Effector memory CD8-positive, alpha-beta T cell (primary cell): ENCODE measurements around the gene ANKIB1.

ENCODE experiments used
- ATAC-seq: fragments of 150-1000 bp; cut with Tn5 transposase; replicated peaks from 2 replicates; pipeline ENCODE4 v1.10.0; 2021; ENCODE audit warnings: mild to moderate bottlenecking, moderate library complexity
- DNase-seq, 3 experiments: peaks; one replicate each; pipeline ENCODE4 v3.0.0; 2021
- H3K27ac Mint-ChIP-seq, 2 donors: one replicate each; pipeline ENCODE4 v1.8.0; 2022; ENCODE audit warnings: mild to moderate bottlenecking in 2 of 2, mixed read lengths in 2 of 2, moderate library complexity in 2 of 2
- H3K27me3 Mint-ChIP-seq, 2 donors: one replicate each; pipeline ENCODE4 v1.8.0; 2022; ENCODE audit warnings: mixed read lengths in 2 of 2
- H3K36me3 Mint-ChIP-seq: one replicate; pipeline ENCODE4 v1.8.0; 2022; ENCODE audit warnings: mild to moderate bottlenecking, moderate library complexity, mixed read lengths; ENCODE audit not compliant: insufficient read depth
- H3K4me1 Mint-ChIP-seq, 2 donors: one replicate each; pipeline ENCODE4 v1.8.0; 2022; ENCODE audit warnings: low read depth in 2 of 2, mixed read lengths in 2 of 2
- H3K4me3 Mint-ChIP-seq, 2 donors: one replicate each; pipeline ENCODE4 v1.8.0; 2022; ENCODE audit warnings: mild to moderate bottlenecking in 2 of 2, mixed read lengths in 2 of 2, moderate library complexity in 2 of 2
- H3K9me3 Mint-ChIP-seq, 2 donors: one replicate each; pipeline ENCODE4 v1.8.0; 2022; ENCODE audit warnings: mixed read lengths in 2 of 2

ANKIB1 gene

GRCh38 chr7:92282221-92282814, 36.5 kb downstream of the ANKIB1 start:
- no peak for DNase-seq
- no peak for ATAC-seq
- Mint-ChIP-seq H3K27ac (peak overlapping the region in 1 of 2 donors; percentile 53), H3K36me3 (peaks cover 4% of the 10 kb centered on the region), H3K4me3 (no peak overlapping the region), H3K27me3 (no peaks in the 10 kb centered on the region), H3K9me3 (no peaks in the 10 kb centered on the region), H3K4me1 (peaks cover 13 to 16% of the 10 kb centered on the region in 2 donors)

- H3K4me3 Mint-ChIP-seq = no peak overlapping the region
- H3K9me3 Mint-ChIP-seq = no peaks in the 10 kb centered on the region
- H3K27ac Mint-ChIP-seq = no peak overlapping the region
- peaks cover 4% of the 10 kb centered on the region for H3K36me3 Mint-ChIP-seq
- H3K4me1 Mint-ChIP-seq = peaks cover 13 to 18% of the 10 kb centered on the region in 2 donors
- H3K27me3 Mint-ChIP-seq = no peaks in the 10 kb centered on the region
- DNase-seq (no peak), ATAC-seq (no peak)
Measured at GRCh38 chr7:92282930-92283329, 37.2 kb downstream of the ANKIB1 start.

- Mint-ChIP-seq H3K9me3 (no peaks in the 10 kb centered on the region), H3K4me1 (peaks cover 16 to 41% of the 10 kb centered on the region in 2 donors), H3K4me3 (no peak overlapping the region), H3K27ac (peak overlapping the region in 1 of 2 donors; percentile 13), H3K27me3 (no peaks in the 10 kb centered on the region), H3K36me3 (no peaks in the 10 kb centered on the region)
- ATAC-seq (no peak), DNase-seq (no peak)
Measured at GRCh38 chr7:92289321-92289720, 43.5 kb downstream of the ANKIB1 start.

- H3K9me3 Mint-ChIP-seq = no peaks in the 10 kb centered on the region
- no peak overlapping the region for H3K4me3 Mint-ChIP-seq
- no peak for DNase-seq
- peaks cover 10 to 28% of the 10 kb centered on the region in 2 donors for H3K4me1 Mint-ChIP-seq
- peaks cover 5% of the 10 kb centered on the region for H3K36me3 Mint-ChIP-seq
- ATAC-seq = no peak
- no peaks in the 10 kb centered on the region for H3K27me3 Mint-ChIP-seq
- H3K27ac Mint-ChIP-seq = peak overlapping the region in 1 of 2 donors; percentile 44
Measured at GRCh38 chr7:92292981-92293380, 47.2 kb downstream of the ANKIB1 start.

GRCh38 chr7:92293896-92294590, 48.3 kb downstream of the ANKIB1 start:
- Mint-ChIP-seq H3K27ac (peak overlapping the region in 1 of 2 donors; percentile 44), H3K36me3 (peaks cover 5% of the 10 kb centered on the region), H3K4me1 (peaks cover 10 to 26% of the 10 kb centered on the region in 2 donors), H3K9me3 (no peaks in the 10 kb centered on the region), H3K4me3 (no peak overlapping the region), H3K27me3 (no peaks in the 10 kb centered on the region)
- ATAC-seq (no peak), DNase-seq (no peak)

- no peaks in the 10 kb centered on the region for H3K27me3 Mint-ChIP-seq
- no peak overlapping the region for H3K27ac Mint-ChIP-seq
- H3K4me1 Mint-ChIP-seq = peaks cover 10 to 18% of the 10 kb centered on the region in 2 donors
- no peak overlapping the region for H3K4me3 Mint-ChIP-seq
- ATAC-seq (no peak), DNase-seq (no peak)
- no peaks in the 10 kb centered on the region for H3K9me3 Mint-ChIP-seq
- peaks cover 5% of the 10 kb centered on the region for H3K36me3 Mint-ChIP-seq
Measured at GRCh38 chr7:92295391-92295790, 49.6 kb downstream of the ANKIB1 start.

DNA sequence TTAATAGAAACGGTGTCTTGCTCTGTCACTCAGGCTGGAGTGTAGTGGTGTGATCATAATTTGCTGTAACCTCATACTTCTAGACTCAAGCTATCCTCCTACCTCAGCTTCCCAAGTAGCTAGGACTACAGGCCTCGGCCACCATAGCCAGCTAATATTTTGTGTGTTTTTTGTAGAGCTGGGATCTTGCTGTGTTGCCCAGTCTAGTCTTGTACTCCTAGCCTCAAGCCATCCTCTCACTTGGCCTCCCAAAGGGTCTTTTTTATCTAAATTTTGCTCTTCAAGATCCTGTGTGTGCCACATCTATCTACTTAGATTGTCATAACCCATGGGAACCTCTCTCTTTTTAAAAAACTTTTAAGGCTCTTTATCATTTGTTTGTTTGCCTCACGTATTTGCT, 50.5 kb downstream of the ANKIB1 start:
- ATAC-seq (no peak), DNase-seq (no peak)
- no peaks in the 10 kb centered on the region for H3K27me3 Mint-ChIP-seq
- H3K4me3 Mint-ChIP-seq = no peak overlapping the region
- peak overlapping the region in 1 of 2 donors; percentile 20 for H3K27ac Mint-ChIP-seq
- H3K36me3 Mint-ChIP-seq = peaks cover 7% of the 10 kb centered on the region
- H3K9me3 Mint-ChIP-seq = no peaks in the 10 kb centered on the region
- peaks cover 8 to 13% of the 10 kb centered on the region in 2 donors for H3K4me1 Mint-ChIP-seq

- Mint-ChIP-seq H3K36me3 (peaks cover 9% of the 10 kb centered on the region), H3K4me3 (no peak overlapping the region), H3K4me1 (peaks cover 8 to 9% of the 10 kb centered on the region in 2 donors), H3K9me3 (no peaks in the 10 kb centered on the region), H3K27me3 (no peaks in the 10 kb centered on the region), H3K27ac (no peak overlapping the region)
- ATAC-seq (no peak), DNase-seq (no peak)
Measured at GRCh38 chr7:92296880-92297445, 51.2 kb downstream of the ANKIB1 start.

DNA sequence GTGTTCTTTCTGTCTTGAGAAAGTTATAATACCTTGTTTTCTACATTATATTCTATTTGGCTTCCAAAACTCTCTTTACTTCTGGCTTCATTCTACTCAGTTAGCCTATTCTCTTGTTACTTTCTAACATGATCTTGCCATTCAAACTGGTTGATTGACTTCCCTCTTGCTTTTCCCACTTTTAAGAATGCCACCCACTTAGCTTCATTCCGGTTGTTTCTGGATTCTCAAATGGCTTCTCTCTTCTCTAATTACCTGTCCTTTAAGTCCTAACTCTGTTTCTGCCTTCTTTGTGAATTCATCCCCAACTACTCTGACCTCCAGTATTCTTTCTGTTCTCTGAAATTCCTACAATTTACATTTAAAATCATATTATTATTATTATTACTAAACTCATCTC, 52.0 kb downstream of the ANKIB1 start:
- Mint-ChIP-seq H3K9me3 (no peaks in the 10 kb centered on the region), H3K27ac (no peak overlapping the region), H3K27me3 (no peaks in the 10 kb centered on the region), H3K4me3 (no peak overlapping the region), H3K4me1 (peaks cover 8 to 9% of the 10 kb centered on the region in 2 donors), H3K36me3 (peaks cover 9% of the 10 kb centered on the region)
- DNase-seq (no peak), ATAC-seq (no peak)

- H3K27ac Mint-ChIP-seq = no peak overlapping the region
- ATAC-seq (no peak), DNase-seq (no peak)
- H3K4me1 Mint-ChIP-seq = peaks cover 0 to 7% of the 10 kb centered on the region in 2 donors
- no peaks in the 10 kb centered on the region for H3K27me3 Mint-ChIP-seq
- peaks cover 23% of the 10 kb centered on the region for H3K36me3 Mint-ChIP-seq
- H3K9me3 Mint-ChIP-seq = no peaks in the 10 kb centered on the region
- no peak overlapping the region for H3K4me3 Mint-ChIP-seq
Measured at GRCh38 chr7:92303761-92304160, 58.0 kb downstream of the ANKIB1 start.

DNA sequence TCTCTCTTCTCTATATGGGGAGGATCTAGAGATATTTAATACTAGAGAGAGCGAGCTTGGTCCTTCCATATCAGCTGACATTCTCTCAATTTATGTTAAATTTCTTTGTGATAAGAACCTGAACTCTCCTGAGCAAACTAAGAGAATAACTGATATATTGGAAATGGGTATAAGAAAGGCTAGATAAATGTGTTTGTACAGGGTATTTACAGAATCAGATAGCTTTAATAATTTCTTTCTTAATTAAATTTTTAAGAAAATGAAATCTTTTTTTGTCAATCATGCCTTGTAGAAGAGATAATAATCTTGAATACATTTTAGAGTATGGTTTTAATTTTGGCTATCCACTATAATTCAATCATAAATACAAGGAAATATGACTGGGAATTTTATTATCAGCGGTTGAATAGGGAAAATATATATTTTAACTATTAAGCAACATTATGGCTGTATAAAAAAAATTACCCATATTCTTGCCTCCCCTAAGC, 58.7 kb downstream of the ANKIB1 start:
- Mint-ChIP-seq H3K4me1 (peaks cover 0 to 7% of the 10 kb centered on the region in 2 donors), H3K27ac (no peak overlapping the region), H3K27me3 (no peaks in the 10 kb centered on the region), H3K9me3 (no peaks in the 10 kb centered on the region), H3K36me3 (peaks cover 23% of the 10 kb centered on the region), H3K4me3 (no peak overlapping the region)
- no peak for ATAC-seq
- no peak for DNase-seq

DNA sequence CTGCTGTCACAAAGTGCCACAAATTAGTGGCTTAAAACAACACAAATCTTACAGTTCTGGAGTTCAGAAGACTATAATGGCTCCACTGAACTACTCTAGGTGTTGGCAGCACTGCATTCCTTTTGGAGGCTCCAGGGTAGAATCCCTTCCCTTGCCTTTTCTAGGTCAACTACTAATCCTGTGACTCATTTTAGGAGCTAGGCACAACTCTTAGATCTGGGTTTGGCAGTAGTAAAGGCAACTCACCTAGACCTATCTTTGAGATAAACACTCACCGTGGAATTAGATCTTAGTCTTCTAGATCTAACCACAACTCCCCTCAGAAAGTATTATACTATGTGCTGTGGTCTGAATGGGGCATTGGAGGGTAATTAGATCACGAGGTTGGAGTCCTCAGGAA, 60.4 kb downstream of the ANKIB1 start:
- no peaks in the 10 kb centered on the region for H3K9me3 Mint-ChIP-seq
- H3K27ac Mint-ChIP-seq = peak overlapping the region in 1 of 2 donors; percentile 44
- ATAC-seq = no peak
- no peak for DNase-seq
- H3K27me3 Mint-ChIP-seq = no peaks in the 10 kb centered on the region
- H3K4me3 Mint-ChIP-seq = no peak overlapping the region
- H3K36me3 Mint-ChIP-seq = peaks cover 22% of the 10 kb centered on the region
- H3K4me1 Mint-ChIP-seq = peaks cover 0 to 7% of the 10 kb centered on the region in 2 donors

- ATAC-seq = peak; percentile 93
Measured at GRCh38 chr7:92313055-92313454, 67.3 kb downstream of the ANKIB1 start.

DNA sequence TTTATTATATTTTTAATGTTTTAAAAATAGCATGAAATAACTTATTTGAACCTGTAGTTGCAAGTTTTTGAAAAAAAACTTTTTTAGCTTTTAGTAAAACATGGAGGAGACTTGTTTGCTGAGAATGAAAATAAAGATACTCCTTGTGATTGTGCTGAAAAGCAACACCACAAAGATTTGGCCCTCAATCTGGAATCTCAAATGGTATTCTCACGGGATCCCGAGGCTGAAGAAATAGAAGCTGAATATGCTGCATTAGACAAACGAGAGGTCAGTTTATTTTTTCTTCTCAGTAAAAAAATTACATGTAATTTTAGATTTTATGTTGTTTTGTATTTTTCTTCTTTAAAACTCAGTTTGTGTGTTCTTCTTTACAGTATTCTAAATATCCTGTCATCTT, 73.5 kb downstream of the ANKIB1 start:
- no peak for ATAC-seq
- Mint-ChIP-seq H3K4me3 (no peak overlapping the region), H3K27me3 (no peaks in the 10 kb centered on the region)

More at GRCh38 chr7:92313055-92313454, 67.3 kb downstream of the ANKIB1 start:
- H3K4me3 Mint-ChIP-seq = no peak overlapping the region
- H3K9me3 Mint-ChIP-seq = no peaks in the 10 kb centered on the region
- H3K36me3 Mint-ChIP-seq = peaks cover 8% of the 10 kb centered on the region
- no peaks in the 10 kb centered on the region for H3K27me3 Mint-ChIP-seq
- DNase-seq = no peak
- H3K4me1 Mint-ChIP-seq = peaks cover 8 to 15% of the 10 kb centered on the region in 2 donors
- H3K27ac Mint-ChIP-seq = peak overlapping the region; percentile 47 to 83

More for the DNA sequence above, 73.5 kb downstream of the ANKIB1 start:
- Mint-ChIP-seq H3K9me3 (no peaks in the 10 kb centered on the region), H3K27ac (no peak overlapping the region), H3K4me1 (peaks cover 0 to 8% of the 10 kb centered on the region in 2 donors), H3K36me3 (peaks cover 3% of the 10 kb centered on the region)
- no peak for DNase-seq
